ENCODE measurements around the gene JAKMIP3.

The JAKMIP3 gene

DNA sequence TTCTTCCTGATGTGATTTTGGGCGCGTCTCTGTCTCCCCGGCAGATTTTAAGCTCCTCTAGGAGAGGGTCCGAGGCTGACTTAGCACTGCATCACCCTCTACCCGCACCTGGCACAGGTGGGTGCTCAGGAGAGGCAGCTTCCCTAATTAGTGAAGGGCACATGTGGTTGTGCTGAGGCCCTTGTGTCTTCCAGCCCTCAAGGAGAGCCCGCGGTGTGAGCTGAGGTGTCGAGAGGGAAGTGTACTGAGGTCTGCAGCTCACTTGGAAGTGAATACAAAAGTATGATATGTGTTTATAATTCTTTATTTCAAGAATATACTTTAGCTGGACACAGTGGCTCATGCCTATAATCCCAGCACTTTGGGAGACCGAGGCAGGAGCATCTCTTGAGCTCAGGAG, 20.4 kb upstream of the JAKMIP3 start:
- DNase-seq, result no peak

DNA sequence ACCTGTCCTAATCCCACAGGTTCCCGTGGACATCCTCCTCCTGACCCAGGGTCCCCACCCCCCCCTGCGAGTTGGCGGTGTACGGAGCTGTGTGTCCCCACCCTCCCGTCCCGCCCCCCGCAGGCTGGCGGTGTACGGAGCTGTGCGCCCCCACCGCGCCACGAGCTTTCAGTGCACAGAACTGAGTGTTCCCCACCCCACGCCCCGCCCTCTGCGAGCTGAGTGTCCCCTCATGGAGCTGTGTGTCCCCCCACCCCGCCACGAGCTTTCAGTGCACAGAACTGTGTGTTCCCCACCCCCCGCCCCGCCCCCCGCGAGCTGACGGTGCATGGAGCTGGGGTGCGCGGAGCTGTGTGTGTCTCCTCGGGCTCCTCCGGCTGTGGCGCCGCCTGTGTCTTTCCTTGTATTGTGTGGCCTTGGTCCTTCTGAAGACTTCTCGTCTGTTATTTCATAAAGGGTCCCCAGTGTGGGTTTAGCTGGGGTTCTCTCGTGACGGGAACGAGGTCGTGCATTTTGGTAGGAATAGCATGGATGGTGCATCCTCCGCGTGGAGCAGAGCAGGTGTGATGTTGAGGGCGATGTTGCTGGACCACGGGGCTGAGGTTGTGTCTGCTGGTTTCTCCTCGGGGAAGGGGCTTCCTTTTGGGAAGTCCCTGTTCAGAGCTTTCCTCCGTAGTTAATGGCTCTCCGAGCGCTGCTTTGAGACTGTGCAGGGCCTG, 18.0 kb upstream of the JAKMIP3 start:
- no peak for DNase-seq

DNA sequence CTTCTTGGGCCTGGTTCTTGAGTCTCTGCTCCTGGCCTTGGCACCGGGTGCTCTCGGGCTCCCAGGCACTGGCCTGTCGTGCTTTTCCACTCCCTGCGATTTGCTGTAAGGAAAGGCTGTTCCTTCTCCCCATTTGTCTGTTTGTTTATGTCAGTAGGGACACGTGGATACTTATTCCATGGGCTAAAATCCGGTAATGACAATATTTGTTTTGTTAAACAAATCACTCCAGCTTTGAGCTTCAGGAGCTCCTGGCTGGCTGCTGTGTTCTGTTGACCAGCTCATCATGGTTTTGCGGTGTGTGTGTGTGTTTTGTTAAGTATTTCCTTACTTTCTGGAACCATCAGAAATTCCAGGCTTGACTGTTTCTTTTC, 17.5 kb upstream of the JAKMIP3 start:
- no peak for DNase-seq

DNA sequence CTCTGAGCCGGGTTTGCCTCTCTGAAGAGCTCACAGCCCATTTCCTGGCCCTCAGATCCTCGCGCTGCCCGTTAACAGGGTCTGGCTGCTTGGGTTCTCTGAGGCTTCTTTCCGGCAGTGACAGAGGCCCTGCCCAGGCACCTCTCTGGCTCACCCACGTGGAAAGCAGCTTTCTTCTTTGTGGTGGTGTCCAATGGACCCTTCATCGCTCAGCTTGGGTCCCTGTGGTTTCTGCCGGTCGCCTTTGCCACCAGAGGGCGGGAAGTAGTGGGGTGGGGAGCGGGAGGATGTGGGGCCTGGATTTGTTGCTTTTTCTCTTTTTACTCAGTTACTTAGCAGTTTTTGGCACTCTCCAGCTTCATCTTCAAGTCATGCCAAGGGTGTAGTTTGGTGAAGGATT, 15.6 kb upstream of the JAKMIP3 start:
- DNase-seq, result no peak

DNA sequence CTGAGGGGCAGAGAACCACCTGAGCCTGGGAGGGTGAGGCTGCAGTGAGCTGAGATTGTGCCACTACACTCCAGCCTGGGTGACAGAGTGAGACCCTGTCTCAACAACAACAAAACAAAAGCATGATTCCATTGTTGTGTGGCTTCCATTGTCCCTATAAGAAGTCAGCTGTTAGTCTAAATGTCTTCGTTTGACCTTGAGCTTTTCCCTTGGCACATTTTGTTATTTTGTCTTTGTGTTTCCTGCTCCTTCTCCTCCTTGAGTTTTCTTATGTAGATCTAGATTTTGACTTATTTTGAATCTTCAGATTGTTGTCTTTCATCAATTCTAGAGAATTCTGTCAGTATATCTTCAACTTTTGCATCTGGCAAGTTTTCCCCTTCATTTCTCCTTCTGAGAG, 13.6 kb upstream of the JAKMIP3 start:
- no peak for DNase-seq

DNA sequence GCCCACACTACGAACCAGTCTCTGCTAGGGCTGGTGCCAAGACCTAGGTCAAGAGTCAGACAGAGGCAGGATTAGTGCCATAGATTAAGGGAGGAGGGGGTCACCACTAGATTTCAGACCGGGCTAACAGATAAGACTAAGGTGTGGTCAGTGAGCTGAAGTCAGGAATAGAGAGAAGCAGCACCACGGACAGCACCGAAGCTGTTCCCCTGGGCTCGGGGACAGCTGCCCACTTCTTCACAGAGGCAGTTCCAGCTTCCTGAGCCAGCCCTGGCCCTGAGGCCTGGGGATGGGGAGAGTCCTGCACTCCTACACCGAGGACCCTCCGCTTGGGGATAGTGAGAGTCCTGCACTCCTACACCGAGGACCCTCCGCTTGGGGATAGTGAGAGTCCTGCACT, 11.2 kb upstream of the JAKMIP3 start:
- DNase-seq, result no peak

DNA sequence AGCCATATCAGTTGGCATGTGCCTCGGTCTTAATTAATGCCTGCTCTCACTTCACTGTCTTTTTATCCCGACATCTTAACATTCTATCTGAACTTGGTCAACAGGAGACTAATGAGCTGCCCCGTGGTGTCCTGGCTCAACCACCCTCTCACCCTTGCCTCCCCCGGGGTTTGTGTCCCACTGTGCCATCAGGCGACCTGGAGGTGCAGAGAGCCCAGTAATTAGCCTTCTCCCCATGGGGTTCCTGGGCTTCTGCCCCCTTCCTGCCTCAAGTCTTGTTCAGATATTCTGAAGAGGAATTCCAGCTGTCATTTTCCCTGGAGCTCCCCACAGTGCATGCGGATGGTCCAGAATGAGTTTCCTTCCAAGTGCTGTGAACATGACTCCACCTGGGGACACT, 10.1 kb upstream of the JAKMIP3 start:
- no peak for DNase-seq

DNA sequence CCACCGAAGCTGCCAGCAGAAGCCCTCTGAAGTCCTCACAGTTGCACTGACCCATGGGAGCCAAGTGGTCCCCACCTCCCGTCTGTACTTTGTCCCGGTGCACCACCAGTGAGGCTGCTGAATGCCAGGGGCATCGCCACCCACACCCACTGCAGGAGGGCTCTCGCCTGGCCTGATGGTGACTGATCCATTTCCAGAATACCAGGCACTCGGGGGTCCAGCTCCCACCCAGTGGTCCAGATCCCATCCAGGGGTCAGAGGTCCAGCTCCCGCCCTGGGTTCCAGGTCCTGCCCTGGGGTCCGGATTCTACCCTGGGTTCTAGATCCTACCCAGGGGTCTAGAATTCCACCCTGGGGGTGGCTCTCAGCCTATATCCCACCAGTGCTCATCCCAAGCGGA, 9.1 kb upstream of the JAKMIP3 start:
- DNase-seq, result no peak

DNA sequence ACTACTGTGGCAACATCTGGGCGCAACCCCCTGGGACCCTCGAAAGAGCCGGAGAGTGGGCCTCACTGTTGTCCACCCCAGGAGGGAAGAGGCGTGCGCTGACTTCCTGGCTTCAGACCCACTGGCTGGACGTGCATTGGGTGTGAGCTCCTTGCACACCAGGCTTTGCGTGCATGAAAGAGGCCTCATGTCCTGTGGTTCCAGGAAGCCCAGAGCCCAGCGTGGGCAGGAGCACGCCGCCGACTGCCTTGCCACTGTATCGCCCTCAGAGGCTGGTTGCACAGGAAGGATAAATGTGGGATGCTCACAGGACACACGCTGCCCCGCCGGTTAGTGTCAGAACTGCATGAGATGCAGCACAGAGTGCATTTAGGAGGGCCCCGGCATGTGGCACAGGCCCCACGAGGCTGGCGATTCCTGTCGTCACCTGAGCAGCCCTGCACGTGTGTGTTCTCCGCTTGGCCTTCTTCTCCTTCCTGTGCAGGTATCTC, 8.5 kb upstream of the JAKMIP3 start:
- no peak for DNase-seq

DNA sequence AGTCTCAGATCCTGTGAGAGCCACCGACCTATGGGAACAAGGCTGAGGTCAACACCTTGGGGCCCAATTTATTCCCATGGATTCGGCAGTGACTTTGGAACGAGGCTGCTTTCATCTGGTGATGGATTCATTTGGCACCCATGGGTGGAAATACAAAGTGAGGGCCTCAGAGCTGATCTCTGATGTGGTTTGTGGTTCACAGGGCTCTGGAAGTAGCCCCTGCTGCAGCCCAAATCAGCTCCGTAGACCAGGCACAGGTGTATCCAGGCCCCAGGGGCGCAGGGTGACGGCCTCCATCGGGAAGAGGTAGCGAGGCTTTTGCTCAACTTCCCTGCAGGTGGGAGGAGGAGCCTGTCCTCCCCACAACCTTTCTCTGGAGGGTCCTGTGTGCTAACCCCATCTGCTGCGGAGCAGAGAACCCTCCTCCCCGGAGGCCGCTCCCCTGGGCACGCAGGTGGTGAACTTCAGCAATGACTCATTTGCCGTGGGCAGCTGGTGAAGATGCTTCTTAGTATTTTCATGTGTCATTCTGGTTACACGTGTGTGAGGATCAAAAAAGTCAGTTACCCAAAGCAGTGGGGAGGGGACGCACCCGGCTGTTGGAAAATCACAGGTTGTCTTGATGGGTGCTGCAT, 7.5 kb upstream of the JAKMIP3 start:
- no peak for DNase-seq

DNA sequence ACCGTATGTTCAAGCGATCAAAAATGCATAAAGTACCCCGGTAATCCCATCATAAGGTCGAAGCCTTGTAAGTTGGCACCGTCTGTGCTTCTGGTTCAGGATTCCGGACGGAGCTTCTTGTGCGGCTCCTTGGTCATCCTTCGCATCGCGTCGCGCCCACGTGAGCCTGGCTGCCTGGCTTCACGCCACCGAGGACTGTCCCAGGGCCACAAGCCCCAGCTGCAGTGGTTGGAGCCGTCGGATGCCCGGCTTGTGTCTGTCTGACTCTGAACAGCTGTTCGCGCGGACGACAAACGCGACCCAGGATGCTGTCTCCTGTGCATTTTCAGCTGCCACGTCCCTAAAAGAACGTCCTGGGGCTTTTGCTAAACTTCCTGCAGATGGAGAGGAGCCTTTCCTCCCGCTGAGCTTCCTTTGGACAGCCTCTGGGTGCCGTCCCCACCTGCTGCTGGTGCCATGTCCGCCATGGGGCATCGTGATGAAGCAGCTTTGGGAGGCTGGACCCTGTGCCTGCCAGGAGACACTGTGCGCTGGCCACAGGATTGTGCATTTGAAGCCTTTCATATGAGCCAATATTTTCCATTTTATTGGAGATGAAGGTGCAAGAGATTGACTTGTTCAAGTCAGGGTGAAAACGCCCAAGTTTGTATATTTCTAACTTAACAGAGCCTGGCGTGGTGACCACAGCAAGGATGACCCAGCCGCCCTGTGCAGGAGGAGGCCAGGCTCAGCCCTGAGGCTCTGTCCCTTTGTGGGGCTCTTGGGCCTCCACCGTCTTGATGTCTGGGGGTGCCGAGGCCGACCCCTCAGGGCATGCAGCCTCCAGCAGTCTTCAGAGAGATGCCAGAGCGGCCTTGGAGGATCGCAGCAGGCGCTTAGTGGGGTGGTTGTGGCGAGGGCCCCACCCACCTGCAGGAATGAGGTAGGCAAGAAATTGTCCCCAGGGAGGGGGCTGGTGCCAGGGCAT, 6.7 kb upstream of the JAKMIP3 start:
- no peak for DNase-seq

DNA sequence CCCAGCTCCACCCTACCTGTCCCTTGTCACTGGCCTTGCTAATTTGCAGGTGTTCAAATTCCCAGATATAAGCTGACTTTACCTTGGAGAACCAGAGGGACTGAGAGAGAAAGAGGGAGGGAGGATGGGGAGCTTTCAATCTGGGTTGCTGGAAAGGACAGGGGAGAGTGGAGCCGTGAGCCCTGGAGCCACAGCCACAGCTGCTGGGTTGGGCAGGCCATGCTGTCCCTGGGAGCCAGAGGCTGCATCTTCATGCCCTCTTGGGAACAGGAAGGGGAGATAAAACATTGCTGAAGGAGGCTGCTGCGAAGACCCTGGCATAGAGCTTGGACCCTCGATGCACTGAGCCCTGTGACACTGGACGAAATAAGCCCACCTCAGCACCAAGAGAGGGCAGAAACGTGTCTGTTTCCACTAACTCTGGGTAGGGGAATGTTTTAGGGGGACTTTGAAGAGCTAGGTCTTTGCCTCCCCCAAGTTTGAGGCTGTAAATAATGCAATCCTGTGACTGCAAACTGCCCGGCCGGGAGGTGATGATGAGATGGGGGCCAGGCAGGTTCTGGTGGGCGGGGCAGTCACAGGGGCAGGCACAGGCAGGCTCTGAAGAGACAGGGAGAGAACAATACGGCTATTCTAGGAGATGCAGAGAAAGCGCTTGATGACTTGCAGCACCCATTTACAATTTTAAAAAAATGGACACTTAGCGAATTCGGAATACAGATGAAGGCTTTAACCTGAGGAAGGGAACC, 5.8 kb upstream of the JAKMIP3 start:
- no peak for DNase-seq

DNA sequence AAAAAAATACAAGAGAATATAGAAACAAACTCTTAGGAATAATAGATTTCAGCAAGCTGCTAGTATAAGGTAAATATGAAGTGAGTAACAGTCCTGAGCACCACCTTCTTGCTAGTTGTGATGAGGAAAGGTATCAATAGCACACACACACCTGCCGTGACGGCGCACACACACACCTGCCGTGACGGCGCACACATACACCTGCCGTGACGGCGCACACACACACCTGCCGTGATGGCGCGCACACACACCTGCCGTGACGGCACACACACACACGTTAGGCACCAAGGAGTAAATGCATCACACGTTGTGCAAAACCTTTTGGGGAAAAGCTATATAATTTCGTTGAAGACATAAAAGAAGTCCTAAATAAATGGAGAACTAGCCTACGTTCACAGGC, 4.7 kb upstream of the JAKMIP3 start:
- DNase-seq, result no peak

DNA sequence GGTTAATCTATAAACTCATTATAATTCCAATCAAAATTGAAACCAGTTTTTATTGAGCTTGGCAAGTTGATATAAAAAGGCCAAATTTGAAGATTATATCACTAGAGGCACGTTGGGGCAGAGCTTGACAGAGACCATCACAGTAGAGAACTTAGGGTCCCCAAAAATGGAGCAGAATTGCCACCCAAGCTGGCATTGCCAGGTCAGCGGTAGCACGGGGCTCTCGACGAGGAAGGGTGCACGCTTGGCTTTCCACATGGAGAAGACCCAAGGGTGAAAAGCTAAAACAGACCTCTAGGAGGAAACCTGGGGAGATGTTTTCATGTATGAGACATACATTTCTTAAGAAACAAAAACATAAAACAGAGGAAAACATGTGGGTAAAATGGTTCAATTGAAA, 4.3 kb upstream of the JAKMIP3 start:
- no peak for DNase-seq

DNA sequence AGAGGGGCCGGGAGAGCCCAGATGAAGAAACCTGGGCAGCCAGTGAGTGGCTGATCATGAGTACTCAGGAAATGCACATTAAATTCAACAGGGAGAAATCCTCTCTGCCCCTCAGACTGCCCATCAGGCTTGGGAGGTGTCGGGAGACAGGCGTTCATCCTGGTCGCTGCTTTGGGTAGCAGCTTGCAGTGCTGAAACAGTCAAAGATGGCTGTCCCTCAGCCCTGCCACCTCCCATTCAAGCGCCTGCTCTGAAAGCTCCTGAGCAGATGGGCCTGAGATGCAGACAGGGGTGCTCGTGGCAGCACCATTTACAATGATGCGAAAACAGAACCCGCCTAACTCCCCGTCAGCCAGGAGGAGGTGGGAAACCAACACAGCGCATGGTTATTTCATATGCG, 3.6 kb upstream of the JAKMIP3 start:
- no peak for DNase-seq

DNA sequence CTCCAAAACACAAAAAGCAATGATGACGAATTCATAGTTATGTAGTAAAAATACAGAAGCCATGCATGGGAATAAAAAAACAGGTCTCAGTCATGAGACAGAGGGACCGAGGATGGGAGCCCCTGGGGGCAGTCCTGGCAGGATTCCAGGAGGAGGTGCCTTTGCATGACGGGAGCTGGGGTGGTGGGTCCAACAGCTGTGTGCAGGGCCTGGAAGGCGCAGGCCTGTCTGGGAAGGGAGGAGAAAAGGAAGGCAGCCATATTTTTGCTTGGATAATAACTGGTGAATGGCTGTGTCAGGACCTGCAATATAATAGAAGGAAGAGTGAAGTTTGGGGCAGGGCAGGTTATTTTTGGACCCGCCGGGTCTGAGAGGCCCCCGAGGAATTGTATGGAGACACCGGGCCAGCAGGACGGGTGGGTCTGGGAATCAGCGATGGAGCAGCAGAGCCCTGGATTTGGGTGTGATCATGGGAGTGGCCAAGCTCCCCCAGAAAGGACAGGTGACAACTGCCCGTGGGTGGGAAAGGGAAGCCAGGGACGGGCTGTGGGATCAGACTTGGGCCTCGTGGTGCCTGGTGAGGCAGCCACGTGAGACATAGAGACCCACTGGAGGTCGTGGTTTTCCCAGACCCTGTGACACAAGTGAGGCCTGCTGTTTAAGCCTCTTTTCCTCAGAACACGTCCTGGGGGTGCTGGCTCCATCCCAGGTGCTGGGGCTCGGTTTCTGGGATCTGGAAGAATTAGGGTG, 2.9 kb upstream of the JAKMIP3 start:
- no peak for DNase-seq

DNA sequence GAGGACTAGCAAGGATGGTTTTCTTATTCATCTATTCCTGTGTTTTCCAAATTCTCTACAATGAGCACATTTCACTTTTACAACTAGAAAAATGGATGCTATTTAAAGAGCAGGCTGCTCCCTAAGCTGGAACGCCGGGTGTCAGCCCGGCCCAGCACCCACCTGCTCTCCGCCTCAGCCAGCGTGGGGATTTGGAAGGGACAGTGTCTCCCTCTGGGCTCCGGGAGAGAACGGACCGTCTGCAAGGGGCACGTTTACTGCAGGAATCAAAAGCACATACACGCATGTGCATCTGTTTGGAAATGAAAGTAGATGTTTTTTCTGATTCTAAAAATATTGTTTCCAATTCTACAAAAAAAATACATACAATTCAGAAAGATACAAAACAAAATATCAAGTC, 2.3 kb upstream of the JAKMIP3 start:
- no peak for DNase-seq

DNA sequence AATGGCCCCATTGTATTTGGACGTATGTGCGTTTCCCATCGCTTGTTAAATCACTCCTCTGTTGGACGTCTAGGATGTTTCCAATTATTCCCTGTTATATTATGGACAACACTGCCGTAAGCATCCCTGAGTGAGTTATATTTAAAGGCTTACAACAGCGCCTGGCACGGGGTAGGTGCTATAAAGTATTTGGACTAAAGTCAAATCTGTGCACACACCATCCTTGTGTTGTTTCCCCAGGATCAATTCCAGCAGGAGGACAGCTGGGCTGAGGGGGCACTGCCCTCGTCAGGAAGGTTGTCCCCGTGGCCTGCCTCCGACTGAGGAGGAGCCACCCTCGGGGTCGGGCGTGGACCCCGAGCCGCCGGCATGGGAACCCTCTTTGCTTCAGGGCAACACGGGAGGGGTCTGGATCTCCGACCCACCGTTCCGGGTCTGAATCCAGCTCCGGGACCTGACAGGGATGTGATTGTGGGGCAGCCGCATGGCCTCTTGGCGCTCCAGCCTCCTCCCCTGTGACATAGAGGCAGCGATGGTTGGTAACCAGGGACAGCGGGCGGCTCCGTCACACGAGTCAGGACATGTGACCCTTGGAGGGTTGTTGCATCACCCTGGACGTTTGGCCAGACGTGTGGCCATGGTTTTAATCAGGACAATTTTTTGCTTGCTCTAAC, 1.5 kb upstream of the JAKMIP3 start:
- DNase-seq, result no peak

DNA sequence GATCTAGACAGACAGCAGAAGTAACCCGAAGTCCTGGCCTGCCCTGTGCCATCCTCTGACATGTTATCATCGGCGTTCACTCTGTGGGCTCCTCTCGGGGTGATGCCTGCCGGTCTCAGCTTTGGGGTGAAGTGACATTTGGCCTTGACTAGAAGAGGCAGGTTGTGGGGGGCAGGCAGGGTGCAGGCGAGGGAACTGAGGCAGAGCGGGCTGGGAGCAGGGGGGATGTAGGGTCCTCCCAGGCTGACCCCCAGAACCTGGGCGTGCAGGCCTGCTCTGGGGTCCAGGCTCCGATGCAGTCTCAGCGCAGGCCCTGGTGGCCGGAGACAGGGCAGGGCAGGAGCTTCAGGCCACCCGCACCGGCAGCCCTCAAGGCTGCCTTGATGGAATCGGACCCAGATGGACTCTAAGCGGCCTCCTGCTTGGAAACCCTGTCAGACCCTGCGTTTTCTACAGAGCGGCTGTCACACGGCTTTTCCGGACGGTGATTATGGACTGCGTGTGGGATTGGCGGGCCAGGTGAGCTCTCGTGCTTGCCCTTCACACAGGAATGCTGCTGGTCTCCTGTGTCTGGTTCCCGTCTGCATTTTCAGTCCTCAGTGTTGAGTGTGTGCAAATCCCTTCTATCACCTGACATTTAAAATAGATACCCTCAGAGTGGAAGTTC, 842 bp upstream of the JAKMIP3 start:
- DNase-seq, result no peak

DNA sequence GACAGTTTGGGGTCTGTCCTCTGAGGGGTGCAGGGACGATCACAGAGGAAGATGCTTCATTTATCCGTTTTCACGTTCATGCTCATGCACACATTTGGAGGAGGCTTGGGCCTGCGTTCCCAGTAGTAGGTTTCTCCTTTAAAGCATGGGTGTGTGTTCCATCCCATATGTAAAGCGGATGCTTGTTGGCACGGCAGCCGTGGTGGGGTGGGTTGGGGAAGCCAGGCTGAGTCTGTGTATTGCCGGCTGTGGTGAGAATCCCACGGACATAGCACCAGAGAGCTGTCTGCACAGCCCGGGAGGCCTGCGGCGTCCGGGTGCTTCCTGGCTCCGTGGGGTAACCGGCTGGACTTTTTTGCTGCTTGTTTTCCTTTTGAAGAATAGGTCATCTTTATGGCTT, 440 bp downstream of the JAKMIP3 start:
- no peak for DNase-seq

DNA sequence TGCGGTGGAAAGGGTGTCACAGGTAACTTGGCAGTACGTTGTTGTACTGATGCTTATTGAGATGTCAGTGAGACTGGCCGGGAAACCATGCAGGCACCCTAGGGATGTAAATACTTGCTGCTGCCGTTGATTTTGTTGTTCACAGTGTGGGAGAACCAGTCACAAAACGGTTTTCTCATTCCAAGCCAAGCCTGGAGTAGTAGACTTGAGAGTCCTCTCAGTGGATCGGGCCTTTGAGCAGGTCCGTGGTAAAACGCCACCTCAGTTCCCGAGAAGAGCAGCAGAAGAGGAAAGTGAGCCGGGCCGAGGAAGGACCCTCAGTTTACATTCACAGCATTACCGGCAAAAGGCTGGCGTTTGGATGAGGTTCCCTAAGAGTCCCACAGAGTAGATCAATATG, 1.1 kb downstream of the JAKMIP3 start:
- no peak for DNase-seq

Measured in SW 1271 (cell line).